Measurements from ENCODE around the gene GSG1. TPM values are rescaled to one million over a fixed set of nuclear protein-coding genes. Genes with fewer than 3 reads are reported as not detected.
A peak's percentile ranks its signal among the peaks of the same experiment; 100 is the strongest.

Gene GSG1
- total RNA-seq, 1 experiment from 2014 or later: 0.22 TPM

DNA sequence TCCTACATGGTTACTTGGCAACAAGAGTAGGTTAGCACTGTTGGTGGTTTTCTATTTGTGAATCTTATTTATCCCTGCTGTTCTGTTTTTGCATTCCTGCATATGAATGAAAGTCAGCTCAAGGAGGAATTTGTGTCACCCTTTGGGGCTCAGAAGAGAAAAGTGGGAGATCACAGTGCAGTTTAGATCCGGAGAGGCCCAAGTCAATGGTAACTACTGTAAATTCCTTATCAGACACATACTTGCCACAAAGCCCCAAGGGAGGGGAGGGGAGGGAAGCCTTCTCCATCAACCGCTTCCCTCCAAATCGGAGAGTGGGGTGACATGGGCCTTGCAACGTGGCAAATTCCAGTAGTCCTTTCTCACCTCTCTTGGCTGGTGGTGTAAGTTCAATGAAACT, 15.0 kb downstream of the GSG1 start:
- H4K8ac ChIP-seq (replicated peaks; ENCODE audit: insufficient read length, low read depth, low read length): no peak overlapping the region
- H2BK5ac ChIP-seq (ENCODE audit: insufficient read length, low read length): no peak overlapping the region
- Mint-ChIP-seq H3K4me1 (peaks cover 61 to 64% of the 10 kb centered on the region in 2 experiments), H3K36me3 (ENCODE audit: insufficient read depth in 1 of 3, low read depth in 3 of 3) (peaks cover 11 to 21% (median 16%) of the 10 kb centered on the region in 3 experiments), H3K4me3 (peak overlapping the region in 1 of 2 experiments; percentile 19; a peak in 3 of 5 replicates), H3K9me3 (no peaks in the 10 kb centered on the region; a peak in 1 of 5 replicates), H3K27ac (peak overlapping the region; percentile 72 to 100 (median 98)), H3K27me3 (ENCODE audit: low read depth) (no peaks in the 10 kb centered on the region)
- no peak overlapping the region for H3K56ac ChIP-seq (ENCODE audit: insufficient read length, low read depth, low read length)
- peak overlapping the region; percentile 48 for H3K4me2 ChIP-seq (ENCODE audit: insufficient read depth, insufficient read length, low read length)
- no peaks in the 10 kb centered on the region for H3K9me3 ChIP-seq (ENCODE audit: control insufficient read depth, low read depth, low read length)
- no CpG with 5 or more reads among the region's 4 CpGs for WGBS (ENCODE audit: extremely low coverage, insufficient read length, low lambda C conversion rate)
- H3K4ac ChIP-seq (ENCODE audit: low read depth, low read length): peak overlapping the region; percentile 16; the same call in 1 of the 2 replicates
- no peak overlapping the region for H3K23ac ChIP-seq (ENCODE audit: insufficient read length, low read depth, low read length)
- peak; percentile 70 for DNase-seq
- no peaks in the 10 kb centered on the region for H3K79me1 ChIP-seq (ENCODE audit: insufficient read depth, low read depth, low read length, poor library complexity, severe bottlenecking)
- H4K20me1 ChIP-seq (ENCODE audit: control insufficient read depth, insufficient read depth, insufficient read length): no peaks in the 10 kb centered on the region
- no peak overlapping the region for H2BK20ac ChIP-seq (ENCODE audit: low read depth, low read length, poor library complexity, severe bottlenecking)
- peak overlapping the region; percentile 0 for H2BK12ac ChIP-seq (ENCODE audit: insufficient read length, low read depth, low read length)
- H3K27me3 ChIP-seq (ENCODE audit: insufficient read depth, low read length): no peaks in the 10 kb centered on the region
- H3K27ac ChIP-seq (ENCODE audit: insufficient read length, low read depth, low read length): peak overlapping the region; percentile 92
- peaks cover 21% of the 10 kb centered on the region for H3K4me1 ChIP-seq (ENCODE audit: insufficient read depth, low read length)
- H3K18ac ChIP-seq (ENCODE audit: insufficient read length, low read depth, low read length): peak overlapping the region; percentile 18
- TF ChIP-seq, protein P1, sequence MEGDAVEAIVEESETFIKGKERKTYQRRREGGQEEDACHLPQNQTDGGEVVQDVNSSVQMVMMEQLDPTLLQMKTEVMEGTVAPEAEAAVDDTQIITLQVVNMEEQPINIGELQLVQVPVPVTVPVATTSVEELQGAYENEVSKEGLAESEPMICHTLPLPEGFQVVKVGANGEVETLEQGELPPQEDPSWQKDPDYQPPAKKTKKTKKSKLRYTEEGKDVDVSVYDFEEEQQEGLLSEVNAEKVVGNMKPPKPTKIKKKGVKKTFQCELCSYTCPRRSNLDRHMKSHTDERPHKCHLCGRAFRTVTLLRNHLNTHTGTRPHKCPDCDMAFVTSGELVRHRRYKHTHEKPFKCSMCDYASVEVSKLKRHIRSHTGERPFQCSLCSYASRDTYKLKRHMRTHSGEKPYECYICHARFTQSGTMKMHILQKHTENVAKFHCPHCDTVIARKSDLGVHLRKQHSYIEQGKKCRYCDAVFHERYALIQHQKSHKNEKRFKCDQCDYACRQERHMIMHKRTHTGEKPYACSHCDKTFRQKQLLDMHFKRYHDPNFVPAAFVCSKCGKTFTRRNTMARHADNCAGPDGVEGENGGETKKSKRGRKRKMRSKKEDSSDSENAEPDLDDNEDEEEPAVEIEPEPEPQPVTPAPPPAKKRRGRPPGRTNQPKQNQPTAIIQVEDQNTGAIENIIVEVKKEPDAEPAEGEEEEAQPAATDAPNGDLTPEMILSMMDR (conservative IDR thresholded peaks at IDR 0.05): no peak
- H3K14ac ChIP-seq (ENCODE audit: insufficient read depth, low read length): peak overlapping the region; percentile 4; the same call in 1 of the 2 replicates
- H2AFZ ChIP-seq (ENCODE audit: low read length): no peak overlapping the region
- H4K5ac ChIP-seq (ENCODE audit: insufficient read length, low read depth, low read length): peak overlapping the region; percentile 22
- no peaks in the 10 kb centered on the region for H3K79me2 ChIP-seq (ENCODE audit: insufficient read depth, low read length)
- H2AK5ac ChIP-seq (ENCODE audit: insufficient read length, low read length): no peak overlapping the region
- H4K91ac ChIP-seq (ENCODE audit: insufficient read length, low read depth, low read length): no peak overlapping the region
- no peak overlapping the region for H3T11ph ChIP-seq (ENCODE audit: low read length)
- no peaks in the 10 kb centered on the region for H3K23me2 ChIP-seq (ENCODE audit: insufficient read length, low read depth, low read length, poor library complexity, severe bottlenecking)
- no peak overlapping the region for H2BK15ac ChIP-seq (ENCODE audit: low read depth, low read length)
- H3K9ac ChIP-seq (ENCODE audit: extremely low read depth, insufficient read length, low read length): no peak overlapping the region
- H2BK120ac ChIP-seq (ENCODE audit: low read depth, low read length, poor library complexity, severe bottlenecking): no peak overlapping the region
